H1 (cell line): ENCODE measurements around the gene GSE1. TPM values are rescaled to one million over a fixed set of nuclear protein-coding genes. Genes with fewer than 3 reads are reported as not detected.

ENCODE experiments used
- CTCF ChIA-PET: fragments of 300-600 bp; sonication (Branson Sonifier 250); formaldehyde crosslinking; loops from one replicate; lab custom pipeline; 2021; ENCODE audit not compliant: partially characterized antibody; lab: Charles Lee
- POLR2A ChIA-PET: fragments of 300-600 bp; sonication (Branson Sonifier 250); formaldehyde crosslinking; loops from one replicate; lab custom pipeline; 2021; ENCODE audit warnings: inconsistent platforms; ENCODE audit not compliant: partially characterized antibody; lab: Charles Lee
- DNase-seq, 2 experiments: peaks; one replicate each; pipeline versions ENCODE4 v3.0.0 to v3.0.0-alpha.2; 2010 to 2022; ENCODE audit warnings: low spot score in 2 of 2, low read depth in 1 of 2, mixed read lengths in 1 of 2
- FAIRE-seq: peaks from 2 replicates; lab custom pipeline; 2011; peaks lifted over from hg19 to GRCh38; lab: Jason Lieb, UNC
- H2AFZ ChIP-seq: 2 replicates; pipeline ENCODE4 v1.8.1; 2012; ENCODE audit warnings: low read length, inconsistent platforms
- H2AK5ac ChIP-seq: 2 replicates; pipeline ENCODE4 v1.6.1; 2013; ENCODE audit warnings: low read depth, low read length
- H2BK120ac ChIP-seq: replicated peaks from 2 replicates; pipeline ENCODE3; 2013; ENCODE audit warnings: low read depth, low read length, inconsistent platforms
- H2BK12ac ChIP-seq: 2 replicates; pipeline ENCODE4 v1.6.1; 2013; ENCODE audit warnings: low read depth, low read length
- H2BK15ac ChIP-seq: 2 replicates; pipeline ENCODE4 v1.6.1; 2013; ENCODE audit warnings: low read length
- H2BK20ac ChIP-seq: 2 replicates; pipeline ENCODE4 v1.6.1; 2013; ENCODE audit warnings: low read length
- H2BK5ac ChIP-seq: 2 replicates; pipeline ENCODE4 v1.6.1; 2013; ENCODE audit warnings: low read depth, low read length
- H3K14ac ChIP-seq: 2 replicates; pipeline ENCODE4 v1.6.1; 2013; ENCODE audit warnings: inconsistent platforms; ENCODE audit not compliant: insufficient read length
- H3K18ac ChIP-seq: 2 replicates; pipeline ENCODE4 v1.6.1; 2013; ENCODE audit warnings: low read length; ENCODE audit errors: extremely low read depth
- H3K23ac ChIP-seq: 2 replicates; pipeline ENCODE4 v1.6.1; 2013; ENCODE audit warnings: inconsistent platforms; ENCODE audit not compliant: insufficient read length
- H3K23me2 ChIP-seq: 2 replicates; pipeline ENCODE4 v1.6.1; 2013; ENCODE audit warnings: low read depth, low read length
- H3K27ac ChIP-seq: 2 replicates; pipeline ENCODE4 v1.6.1; 2011; ENCODE audit warnings: low read depth, low read length, inconsistent platforms
- H3K27me3 ChIP-seq, 4 experiments: replicated peaks in 1 of 4; 1 replicate in 1 of 4; 2 replicates in 3 of 4; pipeline versions ENCODE4 v1.6.1 to v1.8.1; 2011 to 2013; ENCODE audit warnings: low read length in 3 of 4, mild to moderate bottlenecking in 3 of 4, inconsistent platforms in 2 of 4, mixed read lengths in 2 of 4, moderate library complexity in 1 of 4; ENCODE audit not compliant: control insufficient read depth in 3 of 4, insufficient read depth in 3 of 4; ENCODE audit errors: extremely low read depth in 1 of 4
- H3K36me3 ChIP-seq, 4 experiments: 2 replicates each; pipeline versions ENCODE4 v1.6.1 to v1.8.1; 2011 to 2013; ENCODE audit warnings: mild to moderate bottlenecking in 4 of 4, low read length in 3 of 4, moderate library complexity in 2 of 4, control low read depth in 1 of 4, inconsistent platforms in 1 of 4; ENCODE audit not compliant: insufficient read depth in 4 of 4, control insufficient read depth in 2 of 4
- H3K4ac ChIP-seq: replicated peaks from 2 replicates; pipeline ENCODE3; 2013; ENCODE audit warnings: low read length, low read depth, mixed read lengths, inconsistent platforms; ENCODE audit not compliant: insufficient read length
- H3K4me1 ChIP-seq, 4 experiments: replicated peaks in 1 of 4; 1 replicate in 1 of 4; 2 replicates in 3 of 4; pipeline versions ENCODE4 v1.6.1 to v1.8.1; 2011 to 2013; ENCODE audit warnings: low read length in 3 of 4, inconsistent platforms in 2 of 4, mixed read lengths in 1 of 4; ENCODE audit not compliant: insufficient read depth in 4 of 4, control insufficient read depth in 3 of 4
- H3K4me2 ChIP-seq, 2 experiments: 2 replicates each; pipeline versions ENCODE4 v1.6.1 to v1.8.1; 2011 to 2013; ENCODE audit warnings: low read depth in 2 of 2, low read length in 2 of 2, control low read depth in 1 of 2, inconsistent platforms in 1 of 2, mild to moderate bottlenecking in 1 of 2; ENCODE audit not compliant: insufficient read depth in 1 of 2
- H3K4me3 ChIP-seq, 4 experiments: fragments of 200-600, 300-600 bp in 1 of 4; sonication (generic), shearing (Covaris generic), sonication (Bioruptor Twin) in 1 of 4; 2 replicates each; pipeline versions ENCODE4 v1.5.1 to v1.8.1; 2011 to 2016; ENCODE audit warnings: low read length in 4 of 4, low read depth in 3 of 4, control low read depth in 2 of 4, inconsistent platforms in 2 of 4, mild to moderate bottlenecking in 2 of 4, mixed read lengths in 1 of 4, moderate library complexity in 1 of 4; ENCODE audit not compliant: insufficient read depth in 2 of 4; ENCODE audit errors: extremely low read depth in 1 of 4
- H3K56ac ChIP-seq: replicated peaks from 2 replicates; pipeline ENCODE3; 2013; ENCODE audit warnings: low read depth, mild to moderate bottlenecking, mixed read lengths, low read length, inconsistent platforms; ENCODE audit not compliant: insufficient read length
- H3K79me1 ChIP-seq: 2 replicates; pipeline ENCODE4 v1.6.1; 2013; ENCODE audit warnings: low read depth, low read length, control low read depth
- H3K79me2 ChIP-seq, 2 experiments: 2 replicates each; pipeline versions ENCODE4 v1.6.1 to v1.8.1; 2012 to 2013; ENCODE audit warnings: low read length in 2 of 2, mild to moderate bottlenecking in 2 of 2, inconsistent platforms in 1 of 2; ENCODE audit not compliant: insufficient read depth in 2 of 2, control insufficient read depth in 1 of 2
- H3K9ac ChIP-seq, 4 experiments: replicated peaks in 1 of 4; 1 replicate in 1 of 4; 2 replicates in 3 of 4; pipeline versions ENCODE4 v1.6.1 to v1.8.1; 2011 to 2013; ENCODE audit warnings: low read depth in 3 of 4, low read length in 3 of 4, control low read depth in 2 of 4, mild to moderate bottlenecking in 2 of 4, moderate library complexity in 2 of 4, inconsistent platforms in 1 of 4; ENCODE audit errors: extremely low read depth in 1 of 4
- H3K9me3 ChIP-seq, 2 experiments: 2 replicates each; pipeline versions ENCODE4 v1.6.1 to v1.8.1; 2012 to 2013; ENCODE audit warnings: mild to moderate bottlenecking in 2 of 2, moderate library complexity in 2 of 2, control low read depth in 1 of 2, inconsistent platforms in 1 of 2, low read depth in 1 of 2, low read length in 1 of 2, mixed read lengths in 1 of 2; ENCODE audit not compliant: insufficient read depth in 2 of 2
- H4K20me1 ChIP-seq, 2 experiments: replicated peaks in 1 of 2; 2 replicates each; pipeline versions ENCODE3 to v1.8.1; 2011 to 2013; ENCODE audit warnings: inconsistent platforms in 2 of 2, low read length in 2 of 2, mild to moderate bottlenecking in 1 of 2; ENCODE audit not compliant: insufficient read depth in 2 of 2, control insufficient read depth in 1 of 2
- H4K5ac ChIP-seq: 2 replicates; pipeline ENCODE4 v1.6.1; 2013; ENCODE audit warnings: low read length, low read depth, mixed read lengths, inconsistent platforms; ENCODE audit not compliant: insufficient read length
- H4K8ac ChIP-seq: 2 replicates; pipeline ENCODE4 v1.8.0; 2013; ENCODE audit warnings: mild to moderate bottlenecking, moderate library complexity, low read length, inconsistent platforms; ENCODE audit not compliant: insufficient read depth; ENCODE audit errors: extremely low read depth
- H4K91ac ChIP-seq: replicated peaks from 2 replicates; pipeline ENCODE3; 2013; ENCODE audit warnings: low read length, mixed read lengths, inconsistent platforms; ENCODE audit not compliant: insufficient read length
- BACH1 ChIP-seq: IDR thresholded peaks from 2 replicates; pipeline ENCODE4 v1.6.1; 2012; ENCODE audit warnings: low read length, improper control_type of control experiment
- CREB1 ChIP-seq: IDR thresholded peaks from 2 replicates; pipeline ENCODE4 v1.6.1; 2012; ENCODE audit warnings: inconsistent platforms
- NRF1 ChIP-seq: IDR thresholded peaks from 2 replicates; pipeline ENCODE4 v1.6.1; 2011; ENCODE audit warnings: mild to moderate bottlenecking, low read depth, low read length, improper control_type of control experiment
- POLR2AphosphoS5 ChIP-seq: IDR thresholded peaks from 2 replicates; pipeline ENCODE4 v1.6.1; 2011; ENCODE audit warnings: low read depth, low read length
- SIX5 ChIP-seq: IDR thresholded peaks from 2 replicates; pipeline ENCODE4 v1.6.1; 2011; ENCODE audit warnings: mild to moderate bottlenecking, low read depth, low read length
- TCF12 ChIP-seq: IDR thresholded peaks from 2 replicates; pipeline ENCODE4 v1.6.1; 2011; ENCODE audit warnings: low read depth, mild to moderate bottlenecking, low read length
- WGBS, 2 experiments: shearing (Covaris generic) in 1 of 2; methylation state at CpG; one replicate each; pipeline versions ENCODE4 v1.1.6 to v1.1.7; 2013 to 2015; ENCODE audit warnings: low lambda C conversion rate in 2 of 2, mixed read lengths in 2 of 2, inconsistent platforms in 1 of 2, low coverage in 1 of 2, missing lambda C conversion rate in 1 of 2; ENCODE audit not compliant: insufficient replicate concordance in 2 of 2, insufficient coverage in 1 of 2, insufficient read length in 1 of 2; ENCODE audit errors: extremely low coverage in 1 of 2, missing lambda C conversion rate in 1 of 2; 5-methylcytosine and 5-hydroxymethylcytosine counted together
- polyA plus RNA-seq, 7 experiments: library from polyadenylated mRNA; depleted of rRNA in 3 of 7; stranded (reverse) in 5 of 7; unstranded in 2 of 7; fragments of >200 nt in 5 of 7; fragments of 200-250 nt in 2 of 7; gene quantifications; 1 replicate in 5 of 7; 2 replicates in 1 of 7; 4 replicates in 1 of 7; pipeline versions ENCODE4 v1.2.1 to v1.2.3, GENCODE V29; 2011 to 2013; ENCODE audit warnings: missing spikeins in 2 of 7, mixed read lengths in 2 of 7
- total RNA-seq: library from RNA; stranded (reverse); fragmentation: NEBNext Ultra II Directional; extraction: Animal tissue kit (Norgen Biotek cat#: 25700); gene quantifications from 2 replicates; pipeline ENCODE4 v1.2.1, GENCODE V29; 2021
- TF ChIP-seq, protein P1 (sequence below): IDR thresholded peaks from 2 replicates; pipeline ENCODE4 v1.6.1; 2011; ENCODE audit warnings: low read length, improper control_type of control experiment

The GSE1 gene
- total and polyA plus RNA-seq, 2 of the 8 experiments (the other 6 are each of a cell fraction or from before 2014, with no cell fraction given), result 26.0 to 65.6 TPM

DNA sequence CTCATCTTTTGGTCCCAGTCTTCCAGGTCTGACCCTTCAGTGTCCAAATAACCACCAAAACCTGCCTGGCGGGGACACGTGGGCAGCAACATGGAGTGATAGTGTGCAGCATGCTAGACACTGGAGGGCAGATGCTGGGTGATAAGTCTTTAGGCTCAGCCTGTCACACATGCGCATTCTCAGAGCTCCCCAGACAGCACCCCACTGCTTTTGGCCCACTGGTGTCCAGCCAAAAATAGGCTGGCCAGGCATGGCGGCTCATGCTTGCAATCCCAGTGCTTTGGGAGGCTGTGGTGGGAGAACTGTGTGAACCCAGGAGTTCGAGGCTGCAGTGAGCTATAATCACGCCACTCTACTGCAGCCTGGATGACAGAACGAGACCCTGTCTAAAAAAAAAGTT, 63.3 kb downstream of the GSE1 start:
- DNase-seq, result no peak
- H3K23ac ChIP-seq, result no peak overlapping the region
- no peak overlapping the region for H2AK5ac ChIP-seq
- no peak overlapping the region for H3K18ac ChIP-seq
- H3K27me3 ChIP-seq, result no peaks in the 10 kb centered on the region
- H3K23me2 ChIP-seq, result no peaks in the 10 kb centered on the region
- H4K20me1 ChIP-seq, result peaks cover 7 to 16% of the 10 kb centered on the region in 2 experiments
- no peak overlapping the region for H3K4me2 ChIP-seq
- H2AFZ ChIP-seq, result no peak overlapping the region
- H4K8ac ChIP-seq, result no peak overlapping the region
- no peak overlapping the region for H2BK12ac ChIP-seq
- no peak overlapping the region for H4K5ac ChIP-seq
- no peaks in the 10 kb centered on the region for H3K79me2 ChIP-seq
- H3K9ac ChIP-seq, result no peak overlapping the region
- CTCF ChIA-PET, result interaction anchor here (0.6 to 37.0 kb wide), 14 partner anchors 8 to 84 kb away, joined by 3 to 620 read pairs (median 8); no protein-coding TSS in a partner anchor
- H3K56ac ChIP-seq, result no peak overlapping the region
- H3K4me1 ChIP-seq, result no peaks in the 10 kb centered on the region
- POLR2A ChIA-PET, result interaction anchor here (0.8 to 10.5 kb wide), 6 partner anchors 10 to 41 kb away, joined by 3 to 77 read pairs (median 6); partner anchors contain the start of gene GINS2
- no peaks in the 10 kb centered on the region for H3K9me3 ChIP-seq
- H3K36me3 ChIP-seq, result peaks cover 50 to 89% (median 72%) of the 10 kb centered on the region in 4 experiments
- no peak overlapping the region for H4K91ac ChIP-seq
- no peak overlapping the region for H3K4me3 ChIP-seq
- no peak overlapping the region for H2BK15ac ChIP-seq
- FAIRE-seq, result no peak
- H2BK120ac ChIP-seq, result no peak overlapping the region
- 86% methylated on average over 4 of the region's 7 CpGs; no CpG with 5 or more reads in 1 of the 2 experiments for WGBS, 2 experiments
- no peak overlapping the region for H3K27ac ChIP-seq
- H2BK20ac ChIP-seq, result no peak overlapping the region
- TF ChIP-seq TCF12, result no peak
- no peak for TF ChIP-seq CREB1
- TF ChIP-seq POLR2AphosphoS5, result peak; percentile 81
- no peak for TF ChIP-seq NRF1
- no peak for TF ChIP-seq BACH1
- TF ChIP-seq, protein P1, sequence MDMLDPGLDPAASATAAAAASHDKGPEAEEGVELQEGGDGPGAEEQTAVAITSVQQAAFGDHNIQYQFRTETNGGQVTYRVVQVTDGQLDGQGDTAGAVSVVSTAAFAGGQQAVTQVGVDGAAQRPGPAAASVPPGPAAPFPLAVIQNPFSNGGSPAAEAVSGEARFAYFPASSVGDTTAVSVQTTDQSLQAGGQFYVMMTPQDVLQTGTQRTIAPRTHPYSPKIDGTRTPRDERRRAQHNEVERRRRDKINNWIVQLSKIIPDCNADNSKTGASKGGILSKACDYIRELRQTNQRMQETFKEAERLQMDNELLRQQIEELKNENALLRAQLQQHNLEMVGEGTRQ, result no peak
- TF ChIP-seq SIX5, result no peak
- H3K4ac ChIP-seq, result no peak overlapping the region
- H3K14ac ChIP-seq, result no peak overlapping the region
- H3K79me1 ChIP-seq, result peaks cover 4% of the 10 kb centered on the region; the same call in 1 of the 2 replicates
- H2BK5ac ChIP-seq, result no peak overlapping the region
